NCI-H510A treated with DMSO at 0.1 percent for 48 hours (cell line): ENCODE results near the gene SEZ6L.

Source experiments
- DNase-seq: peaks from one replicate; lab custom pipeline; 2025; lab: John Stamatoyannopoulos, UW

The SEZ6L gene

GRCh38 chr22:26245001-26245400 is 75.7 kb downstream of the SEZ6L start:
- no peak for DNase-seq

- no peak for DNase-seq
These were observed 77.3 kb downstream of the SEZ6L start for GRCh38 chr22:26246552-26246951.

GRCh38 chr22:26251869-26252268 is 82.6 kb downstream of the SEZ6L start:
- DNase-seq = no peak

GRCh38 chr22:26259510-26259909 is 90.2 kb downstream of the SEZ6L start:
- no peak for DNase-seq

- DNase-seq = no peak
These were observed 94.9 kb downstream of the SEZ6L start for GRCh38 chr22:26264162-26264561.

- no peak for DNase-seq
These were observed 96.0 kb downstream of the SEZ6L start for GRCh38 chr22:26265281-26265680.

GRCh38 chr22:26265909-26266308 is 96.6 kb downstream of the SEZ6L start:
- no peak for DNase-seq

- no peak for DNase-seq
These were observed 98.6 kb downstream of the SEZ6L start for GRCh38 chr22:26267856-26268255.

- no peak for DNase-seq
These were observed 100.3 kb downstream of the SEZ6L start for GRCh38 chr22:26269572-26269971.

- no peak for DNase-seq
These were observed 102.2 kb downstream of the SEZ6L start for GRCh38 chr22:26271427-26271826.

- DNase-seq = no peak
These were observed 103.9 kb downstream of the SEZ6L start for GRCh38 chr22:26273011-26273675.

- no peak for DNase-seq
These were observed 107.4 kb downstream of the SEZ6L start for GRCh38 chr22:26276529-26277160.

GRCh38 chr22:26281941-26282340 is 112.7 kb downstream of the SEZ6L start:
- no peak for DNase-seq

- DNase-seq = no peak
These were observed 114.1 kb downstream of the SEZ6L start for GRCh38 chr22:26283330-26283729.

- no peak for DNase-seq
These were observed 116.4 kb downstream of the SEZ6L start for GRCh38 chr22:26285632-26286031.

GRCh38 chr22:26286091-26286820 is 117.0 kb downstream of the SEZ6L start:
- no peak for DNase-seq

GRCh38 chr22:26287382-26288225 is 118.3 kb downstream of the SEZ6L start:
- no peak for DNase-seq

- DNase-seq = no peak
These were observed 120.4 kb downstream of the SEZ6L start for GRCh38 chr22:26289611-26290101.

- no peak for DNase-seq
These were observed 122.8 kb downstream of the SEZ6L start for GRCh38 chr22:26291940-26292666.

GRCh38 chr22:26292667-26292995 is 123.4 kb downstream of the SEZ6L start:
- DNase-seq = no peak

GRCh38 chr22:26295563-26296126 is 126.4 kb downstream of the SEZ6L start:
- DNase-seq = no peak
